B cell (primary cell): ENCODE results near the gene CFL1. TPM values are rescaled to one million over a fixed set of nuclear protein-coding genes. Genes with fewer than 3 reads are reported as not detected.

ENCODE experiments used
- polyA plus RNA-seq: library from polyadenylated mRNA; depleted of rRNA; stranded (reverse); fragments of >200 nt; gene quantifications from 2 replicates; pipeline ENCODE4 v1.2.3, GENCODE V29; 2012
- total RNA-seq, 2 donors: library from RNA; stranded (reverse); fragments of 120-200 nt in 1 of 2; gene quantifications; 1 replicate in 1 of 2; 2 replicates in 1 of 2; pipeline versions ENCODE4 v1.2.3 to v1.2.4, GENCODE V29; 2013 to 2022

Gene CFL1
- total and polyA plus RNA-seq, 2 donors (not counting 1 experiment from before 2014, with no cell fraction given), result 455 to 990 TPM

Other genes with a start within 250 kb of the CFL1 start
- gene MAP3K11, start 244.0 kb downstream of the CFL1 start, total RNA-seq, result 97.2 and 99.7 TPM in 2 replicates
- 40.7 and 67.3 TPM in 2 replicates for gene MAP3K11, start 244.0 kb downstream of the CFL1 start, polyA plus RNA-seq
- 61.4 and 61.5 TPM in 2 replicates for gene PCNX3, start 242.4 kb downstream of the CFL1 start, total RNA-seq
- 56.1 and 62.8 TPM in 2 replicates for gene PCNX3, start 242.4 kb downstream of the CFL1 start, polyA plus RNA-seq
- gene SIPA1, start 220.1 kb downstream of the CFL1 start, total RNA-seq, result 448 and 461 TPM in 2 replicates
- 308 and 314 TPM in 2 replicates for gene SIPA1, start 220.1 kb downstream of the CFL1 start, polyA plus RNA-seq
- gene RELA, start 195.3 kb downstream of the CFL1 start, total RNA-seq, result 154 and 160 TPM in 2 replicates
- gene RELA, start 195.3 kb downstream of the CFL1 start, polyA plus RNA-seq, result 124 and 188 TPM in 2 replicates
- 134 and 142 TPM in 2 replicates for gene KAT5, start 145.9 kb downstream of the CFL1 start, total RNA-seq
- 84.6 and 131 TPM in 2 replicates for gene KAT5, start 145.9 kb downstream of the CFL1 start, polyA plus RNA-seq
- 75.3 and 81.6 TPM in 2 replicates for gene RNASEH2C, start 137.4 kb downstream of the CFL1 start, total RNA-seq
- 71.6 and 95.0 TPM in 2 replicates for gene RNASEH2C, start 137.4 kb downstream of the CFL1 start, polyA plus RNA-seq
- gene AP5B1, start 77.2 kb downstream of the CFL1 start, total RNA-seq, result 25.2 and 26.3 TPM in 2 replicates
- 9.4 and 9.6 TPM in 2 replicates for gene AP5B1, start 77.2 kb downstream of the CFL1 start, polyA plus RNA-seq
- 0.15 and 0.17 TPM in 2 replicates for gene OVOL1, start 71.1 kb downstream of the CFL1 start, total RNA-seq
- 0.09 and 0.66 TPM in 2 replicates for gene OVOL1, start 71.1 kb downstream of the CFL1 start, polyA plus RNA-seq
- gene SNX32, start 24.2 kb downstream of the CFL1 start, total RNA-seq, result 0.34 and 0.57 TPM in 2 replicates
- 0.89 and 8.8 TPM in 2 replicates for gene SNX32, start 24.2 kb downstream of the CFL1 start, polyA plus RNA-seq
- gene MUS81, start 2.3 kb upstream of the CFL1 start, total RNA-seq, result 71.1 and 74.5 TPM in 2 replicates
- gene MUS81, start 2.3 kb upstream of the CFL1 start, polyA plus RNA-seq, result 134 and 135 TPM in 2 replicates
- gene EFEMP2, start 14.6 kb upstream of the CFL1 start, total RNA-seq, result 9.5 and 11.7 TPM in 2 replicates
- gene EFEMP2, start 14.6 kb upstream of the CFL1 start, polyA plus RNA-seq, result 13.3 and 14.7 TPM in 2 replicates
- 0.84 and 1.3 TPM in 2 replicates for gene CTSW, start 21.7 kb upstream of the CFL1 start, total RNA-seq
- gene CTSW, start 21.7 kb upstream of the CFL1 start, polyA plus RNA-seq, result 4.6 and 5.4 TPM in 2 replicates
- 59.8 and 63.4 TPM in 2 replicates for gene FIBP, start 30.3 kb upstream of the CFL1 start, total RNA-seq
- 94.9 and 128 TPM in 2 replicates for gene FIBP, start 30.3 kb upstream of the CFL1 start, polyA plus RNA-seq
- gene CCDC85B, start 32.5 kb upstream of the CFL1 start, total RNA-seq, result 16.8 and 18.2 TPM in 2 replicates
- 21.8 and 39.5 TPM in 2 replicates for gene CCDC85B, start 32.5 kb upstream of the CFL1 start, polyA plus RNA-seq
- not detected in 2 replicates for gene FOSL1, start 42.2 kb upstream of the CFL1 start, total RNA-seq
- gene FOSL1, start 42.2 kb upstream of the CFL1 start, polyA plus RNA-seq, result 2.3 and 4.8 TPM in 2 replicates
- gene C11orf68, start 60.9 kb upstream of the CFL1 start, total RNA-seq, result 50.6 and 57.6 TPM in 2 replicates
- 16.6 and 34.9 TPM in 2 replicates for gene C11orf68, start 60.9 kb upstream of the CFL1 start, polyA plus RNA-seq
- gene DRAP1, start 61.2 kb upstream of the CFL1 start, total RNA-seq, result 62.9 and 71.7 TPM in 2 replicates
- 83.9 and 90.2 TPM in 2 replicates for gene DRAP1, start 61.2 kb upstream of the CFL1 start, polyA plus RNA-seq
- gene TSGA10IP, start 87.3 kb upstream of the CFL1 start, total RNA-seq, result not detected in 2 replicates
- not detected in 2 replicates for gene TSGA10IP, start 87.3 kb upstream of the CFL1 start, polyA plus RNA-seq
- 97.4 and 102 TPM in 2 replicates for gene SART1, start 103.6 kb upstream of the CFL1 start, total RNA-seq
- gene SART1, start 103.6 kb upstream of the CFL1 start, polyA plus RNA-seq, result 57.1 and 74.5 TPM in 2 replicates
- gene EIF1AD, start 144.0 kb upstream of the CFL1 start, total RNA-seq, result 61.0 and 65.2 TPM in 2 replicates
- 56.9 and 100 TPM in 2 replicates for gene EIF1AD, start 144.0 kb upstream of the CFL1 start, polyA plus RNA-seq
- gene BANF1, start 144.3 kb upstream of the CFL1 start, total RNA-seq, result 99.3 and 99.5 TPM in 2 replicates
- gene BANF1, start 144.3 kb upstream of the CFL1 start, polyA plus RNA-seq, result 74.3 and 75.7 TPM in 2 replicates
- gene CST6, start 153.8 kb upstream of the CFL1 start, total RNA-seq, result not detected in 2 replicates
- gene CST6, start 153.8 kb upstream of the CFL1 start, polyA plus RNA-seq, result not detected in 2 replicates
- gene CATSPER1, start 168.3 kb upstream of the CFL1 start, total RNA-seq, result not detected in 2 replicates
- gene CATSPER1, start 168.3 kb upstream of the CFL1 start, polyA plus RNA-seq, result not detected in 2 replicates
- not detected in 2 replicates for gene GAL3ST3, start 191.0 kb upstream of the CFL1 start, total RNA-seq
- gene GAL3ST3, start 191.0 kb upstream of the CFL1 start, polyA plus RNA-seq, result not detected in 2 replicates
- gene SF3B2, start 194.2 kb upstream of the CFL1 start, total RNA-seq, result 205 and 214 TPM in 2 replicates
- 123 and 139 TPM in 2 replicates for gene SF3B2, start 194.2 kb upstream of the CFL1 start, polyA plus RNA-seq
- 303 and 325 TPM in 2 replicates for gene PACS1, start 212.1 kb upstream of the CFL1 start, total RNA-seq
- 121 and 131 TPM in 2 replicates for gene PACS1, start 212.1 kb upstream of the CFL1 start, polyA plus RNA-seq